ENCODE measurements around the gene NSUN2. TPM values are rescaled to one million over a fixed set of nuclear protein-coding genes. Genes with fewer than 3 reads are reported as not detected.

NSUN2 gene
- total RNA-seq, 2 experiments from 2014 or later = 79.8 to 111 TPM

Other genes with a start within 250 kb of the NSUN2 start
- under 1 TPM in 1 of 2 experiments, not detected in 1; 0.35 TPM for gene UBE2QL1, start 184.2 kb downstream of the NSUN2 start, total RNA-seq
- 10 to 100 TPM; 11.0 to 16.2 TPM for gene SRD5A1, start 396 bp upstream of the NSUN2 start, total RNA-seq
- 10 to 100 TPM; 37.4 to 55.3 TPM for gene TENT4A, start 80.4 kb upstream of the NSUN2 start, total RNA-seq

Measured in activated CD8-positive, alpha-beta memory T cell treated with anti-CD3 and anti-CD28 coated beads, Interleukin-2, amount 10 ng/mL, durations not matched to agents 7 days and 5 days (primary cell).